CD4-positive, alpha-beta T cell treated with Interleukin-17A for 4 hours (primary cell): ENCODE measurements around the gene FGF2.

Experiments used
- DNase-seq: peaks from one replicate; pipeline ENCODE4 v3.0.0-alpha.2; 2020; ENCODE audit warnings: mixed read lengths

FGF2 gene

GRCh38 chr4:122946142-122946541 lies 119.5 kb downstream of the FGF2 start:
- no peak for DNase-seq
